Suprapubic skin (tissue), 4 donors: ENCODE results near the gene PUS10.

Source experiments
- EP300 ChIP-seq: sonication (generic); formaldehyde crosslinking; IDR thresholded peaks from one replicate; pipeline ENCODE4 v1.6.1; 2017; ENCODE audit warnings: antibody characterized with exemption
- POLR2AphosphoS5 ChIP-seq, 3 donors: sonication (generic); formaldehyde crosslinking; IDR thresholded peaks; one replicate each; pipeline ENCODE4 v1.6.1; 2017; ENCODE audit warnings: antibody characterized with exemption in 3 of 3
- TF ChIP-seq, protein P1 (sequence below), 2 donors: fragments of 200-600 bp in 1 of 2; fragments of 450-650 bp in 1 of 2; sonication (generic) in 1 of 2; IDR thresholded peaks; one replicate each; pipeline ENCODE4 v1.5.1; 2016 to 2019; ENCODE audit warnings: antibody characterized with exemption in 2 of 2, mild to moderate bottlenecking in 1 of 2, moderate library complexity in 1 of 2

DNA sequence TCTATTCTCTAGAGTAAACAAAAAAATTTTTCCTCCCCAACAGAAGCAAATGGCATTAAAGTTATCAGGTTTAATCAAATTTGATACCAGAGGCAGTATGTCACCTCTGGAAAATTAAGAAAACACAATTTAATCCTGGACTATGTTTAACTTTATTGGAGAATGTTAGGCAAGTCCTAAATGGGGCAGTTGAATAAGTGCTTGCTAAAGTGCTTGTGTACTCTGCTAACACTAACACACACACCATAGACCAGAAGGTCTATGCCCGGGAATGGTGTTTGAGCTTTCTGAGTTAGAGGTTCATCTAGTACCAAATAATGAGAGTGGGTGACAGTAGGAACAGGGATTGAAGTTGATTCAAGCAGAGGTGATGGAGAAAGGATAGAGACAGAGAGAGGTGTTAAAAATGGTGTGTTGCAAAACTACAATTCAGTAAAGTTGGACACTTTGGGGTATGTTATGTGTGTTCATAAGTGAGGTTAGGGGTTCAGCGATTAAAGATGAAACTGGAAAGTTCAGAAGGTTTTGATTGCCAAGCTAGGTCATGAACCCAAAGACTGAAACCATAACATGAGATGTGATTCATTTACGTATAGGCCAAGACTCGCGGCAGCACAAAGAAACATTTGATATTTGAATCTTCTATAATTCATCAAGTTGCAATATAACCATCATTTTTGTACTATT lies 41.0 kb downstream of the PUS10 start:
- TF ChIP-seq EP300 (no peak), POLR2AphosphoS5 (IDR thresholded peaks at IDR 0.05) (no peak)
- TF ChIP-seq, protein P1, sequence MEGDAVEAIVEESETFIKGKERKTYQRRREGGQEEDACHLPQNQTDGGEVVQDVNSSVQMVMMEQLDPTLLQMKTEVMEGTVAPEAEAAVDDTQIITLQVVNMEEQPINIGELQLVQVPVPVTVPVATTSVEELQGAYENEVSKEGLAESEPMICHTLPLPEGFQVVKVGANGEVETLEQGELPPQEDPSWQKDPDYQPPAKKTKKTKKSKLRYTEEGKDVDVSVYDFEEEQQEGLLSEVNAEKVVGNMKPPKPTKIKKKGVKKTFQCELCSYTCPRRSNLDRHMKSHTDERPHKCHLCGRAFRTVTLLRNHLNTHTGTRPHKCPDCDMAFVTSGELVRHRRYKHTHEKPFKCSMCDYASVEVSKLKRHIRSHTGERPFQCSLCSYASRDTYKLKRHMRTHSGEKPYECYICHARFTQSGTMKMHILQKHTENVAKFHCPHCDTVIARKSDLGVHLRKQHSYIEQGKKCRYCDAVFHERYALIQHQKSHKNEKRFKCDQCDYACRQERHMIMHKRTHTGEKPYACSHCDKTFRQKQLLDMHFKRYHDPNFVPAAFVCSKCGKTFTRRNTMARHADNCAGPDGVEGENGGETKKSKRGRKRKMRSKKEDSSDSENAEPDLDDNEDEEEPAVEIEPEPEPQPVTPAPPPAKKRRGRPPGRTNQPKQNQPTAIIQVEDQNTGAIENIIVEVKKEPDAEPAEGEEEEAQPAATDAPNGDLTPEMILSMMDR (IDR thresholded peaks at IDR 0.05), result no peak
